Muscle layer of duodenum (tissue), 2 donors: ENCODE data around the gene SULT1A2.
"Not testable (repeated sequence)": the region's sequence is repeated elsewhere in the genome, so short reads cannot be mapped to it uniquely, and the experiment has no call there.

Experiments used
- H3K27ac ChIP-seq: one replicate; pipeline ENCODE4 v1.7.0; 2013; ENCODE audit warnings: mild to moderate bottlenecking, low read length
- H3K27me3 ChIP-seq: one replicate; pipeline ENCODE4 v1.7.0; 2013; ENCODE audit warnings: low read depth, mild to moderate bottlenecking, control low read depth, low read length
- H3K36me3 ChIP-seq, 2 donors: one replicate each; pipeline ENCODE4 v1.7.0; 2013; ENCODE audit warnings: low read length in 2 of 2, control low read depth in 1 of 2, mild to moderate bottlenecking in 1 of 2; ENCODE audit not compliant: insufficient read depth in 2 of 2, control insufficient read depth in 1 of 2
- H3K4me1 ChIP-seq, 2 donors: one replicate each; pipeline ENCODE4 v1.7.0; 2013; ENCODE audit warnings: low read length in 2 of 2, mild to moderate bottlenecking in 2 of 2, control low read depth in 1 of 2, moderate library complexity in 1 of 2; ENCODE audit not compliant: insufficient read depth in 2 of 2, control insufficient read depth in 1 of 2
- H3K4me3 ChIP-seq, 2 donors: one replicate each; pipeline ENCODE4 v1.7.0; 2013; ENCODE audit warnings: low read length in 2 of 2, low read depth in 1 of 2, mild to moderate bottlenecking in 1 of 2
- H3K9me3 ChIP-seq, 2 donors: one replicate each; pipeline ENCODE4 v1.7.0; 2013; ENCODE audit warnings: low read length in 2 of 2, control low read depth in 1 of 2, mild to moderate bottlenecking in 1 of 2; ENCODE audit not compliant: control insufficient read depth in 1 of 2
- donor health status: healthy.

The SULT1A2 gene

DNA sequence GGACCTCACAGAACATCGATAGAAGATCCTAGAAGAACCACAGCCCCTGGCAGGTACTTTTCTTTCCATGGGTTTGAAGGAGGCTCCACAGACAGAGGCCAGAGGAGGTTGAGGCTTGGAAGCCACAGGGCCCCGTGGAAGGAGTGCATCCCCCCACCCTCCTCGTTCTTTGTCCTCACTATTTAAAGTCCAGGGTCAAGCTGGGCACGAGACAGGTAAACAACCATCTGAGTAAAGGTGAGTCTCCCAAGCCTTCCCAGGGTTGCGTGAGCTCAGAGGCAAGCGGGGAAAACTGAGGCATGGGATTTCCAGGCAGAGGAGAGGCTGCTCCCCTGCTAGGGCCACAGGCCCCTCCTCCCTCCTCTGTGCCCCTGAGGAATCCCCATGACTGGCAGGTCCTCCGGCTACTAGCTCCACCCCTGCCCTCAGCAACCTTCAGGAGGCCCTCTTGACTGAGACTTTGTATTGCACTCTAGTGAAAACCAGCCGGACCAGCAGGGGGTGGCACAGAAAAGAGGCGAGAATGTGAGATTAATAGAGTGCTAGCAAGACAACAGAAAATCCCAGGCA, 927 bp upstream of the SULT1A2 start:
- no peak overlapping the region for H3K27ac ChIP-seq
- H3K4me1 ChIP-seq, result peaks cover 0 to 13% of the 10 kb centered on the region in 2 donors

DNA sequence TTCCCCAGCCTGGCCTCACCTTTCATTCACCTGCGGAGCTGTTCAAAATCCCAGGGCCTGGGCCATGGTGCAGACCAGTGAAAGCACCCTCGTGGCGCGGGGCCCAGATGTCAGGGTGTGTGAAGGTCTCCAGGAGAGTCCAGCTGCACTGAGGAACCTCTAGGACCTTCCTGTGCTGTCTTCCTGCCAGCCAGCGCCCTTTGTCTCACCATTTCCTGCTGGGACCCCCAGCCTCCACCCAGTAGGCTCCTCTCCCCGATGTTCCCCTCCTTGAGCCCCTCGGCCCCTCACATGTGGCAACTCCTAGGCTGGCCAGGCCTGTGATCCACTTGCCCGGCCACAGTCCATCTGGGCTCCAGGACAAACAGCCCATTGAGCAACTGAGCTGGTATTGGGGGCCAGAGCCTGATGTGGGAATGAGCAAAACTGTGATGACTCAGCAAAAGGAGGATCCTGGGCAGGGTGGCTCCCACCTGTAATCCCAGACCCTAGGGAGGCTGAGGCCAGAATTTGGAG, 677 bp downstream of the SULT1A2 start:
- Histone ChIP-seq H3K9me3 (no peaks in the 10 kb centered on the region), H3K36me3 (peaks cover 0 to 9% of the 10 kb centered on the region in 2 donors), H3K27me3 (no peaks in the 10 kb centered on the region), H3K4me3 (no peak overlapping the region), H3K27ac (no peak overlapping the region), H3K4me1 (peaks cover 0 to 13% of the 10 kb centered on the region in 2 donors)

More for the DNA sequence above, 927 bp upstream of the SULT1A2 start:
- H3K4me3 ChIP-seq, result no peak overlapping the region
- H3K27me3 ChIP-seq, result no peaks in the 10 kb centered on the region
- no peaks in the 10 kb centered on the region for H3K36me3 ChIP-seq
- no peaks in the 10 kb centered on the region for H3K9me3 ChIP-seq

- H3K27ac ChIP-seq, H3K9me3 ChIP-seq: not testable (repeated sequence)
Observed at GRCh38 chr16:28595451-28595850, 1.4 kb downstream of the SULT1A2 start.

DNA sequence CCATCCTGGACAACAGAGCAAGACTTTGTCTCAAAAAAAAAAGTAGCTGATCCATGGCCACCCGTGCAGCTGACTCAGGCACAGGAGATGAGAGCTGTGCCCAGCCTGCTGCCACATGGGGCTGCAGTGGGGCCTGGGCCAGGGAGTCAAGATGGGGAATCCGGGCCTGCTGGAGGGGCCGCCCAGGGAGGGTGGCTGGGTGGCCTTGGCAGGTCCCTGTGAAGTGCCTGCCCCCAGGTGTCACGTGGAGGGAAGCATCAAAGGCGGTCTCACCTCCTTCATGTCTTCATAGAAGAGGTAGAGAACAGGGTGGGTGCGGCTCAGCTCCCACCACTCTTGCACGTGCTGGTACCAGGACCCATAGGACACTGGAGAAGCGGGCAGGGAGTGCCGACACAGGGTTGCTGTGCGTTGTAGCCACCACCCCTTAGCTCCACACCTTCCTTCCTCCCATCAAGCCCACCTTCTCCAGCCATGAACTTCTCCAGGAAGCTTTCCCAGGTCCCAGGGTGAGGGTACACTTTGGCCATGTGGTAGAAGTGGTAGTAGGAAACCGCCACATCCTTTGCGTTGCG, 3.8 kb downstream of the SULT1A2 start:
- no peaks in the 10 kb centered on the region for H3K27me3 ChIP-seq
- H3K27ac ChIP-seq, result no peak overlapping the region
- H3K4me1 ChIP-seq, result peaks cover 0 to 13% of the 10 kb centered on the region in 2 donors
- peaks cover 9 to 37% of the 10 kb centered on the region in 2 donors for H3K36me3 ChIP-seq
- no peaks in the 10 kb centered on the region for H3K9me3 ChIP-seq
- H3K4me3 ChIP-seq, result no peak overlapping the region

More at GRCh38 chr16:28595451-28595850, 1.4 kb downstream of the SULT1A2 start:
- Histone ChIP-seq H3K4me1 (peaks cover 0 to 13% of the 10 kb centered on the region in 2 donors), H3K36me3 (peaks cover 0 to 16% of the 10 kb centered on the region in 2 donors)
- H3K4me3 ChIP-seq, H3K27me3 ChIP-seq: not testable (repeated sequence)

- Histone ChIP-seq H3K4me1 (peaks cover 0 to 12% of the 10 kb centered on the region in 2 donors), H3K9me3 (no peaks in the 10 kb centered on the region), H3K27ac (no peak overlapping the region), H3K36me3 (peaks cover 9 to 40% of the 10 kb centered on the region in 2 donors), H3K4me3 (no peak overlapping the region), H3K27me3 (no peaks in the 10 kb centered on the region)
Observed at GRCh38 chr16:28592511-28592910, 4.3 kb downstream of the SULT1A2 start.

DNA sequence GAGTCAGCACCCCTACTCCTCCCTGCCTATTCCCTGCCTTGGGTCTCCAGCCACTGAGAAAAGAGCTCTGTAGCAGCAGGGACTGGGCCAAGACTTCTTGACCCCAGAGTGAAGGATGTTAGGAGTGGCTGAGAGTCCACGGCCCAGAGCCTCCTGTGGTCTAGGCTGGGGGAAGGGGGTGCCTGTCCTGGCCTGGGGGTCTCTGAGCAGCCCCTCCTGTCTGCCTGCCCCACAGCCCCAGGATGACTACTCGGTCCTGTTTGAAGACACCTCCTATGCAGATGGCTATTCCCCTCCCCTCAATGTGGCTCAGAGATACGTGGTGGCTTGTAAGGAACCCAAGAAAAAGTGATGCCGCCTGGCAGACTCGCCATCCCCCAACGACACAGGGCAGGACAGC, 5.5 kb downstream of the SULT1A2 start:
- no peaks in the 10 kb centered on the region for H3K9me3 ChIP-seq
- H3K4me3 ChIP-seq, result no peak overlapping the region
- H3K36me3 ChIP-seq, result peaks cover 9 to 50% of the 10 kb centered on the region in 2 donors
- H3K27me3 ChIP-seq, result no peaks in the 10 kb centered on the region
- peaks cover 0 to under 1% of the 10 kb centered on the region in 2 donors for H3K4me1 ChIP-seq
- H3K27ac ChIP-seq, result no peak overlapping the region

DNA sequence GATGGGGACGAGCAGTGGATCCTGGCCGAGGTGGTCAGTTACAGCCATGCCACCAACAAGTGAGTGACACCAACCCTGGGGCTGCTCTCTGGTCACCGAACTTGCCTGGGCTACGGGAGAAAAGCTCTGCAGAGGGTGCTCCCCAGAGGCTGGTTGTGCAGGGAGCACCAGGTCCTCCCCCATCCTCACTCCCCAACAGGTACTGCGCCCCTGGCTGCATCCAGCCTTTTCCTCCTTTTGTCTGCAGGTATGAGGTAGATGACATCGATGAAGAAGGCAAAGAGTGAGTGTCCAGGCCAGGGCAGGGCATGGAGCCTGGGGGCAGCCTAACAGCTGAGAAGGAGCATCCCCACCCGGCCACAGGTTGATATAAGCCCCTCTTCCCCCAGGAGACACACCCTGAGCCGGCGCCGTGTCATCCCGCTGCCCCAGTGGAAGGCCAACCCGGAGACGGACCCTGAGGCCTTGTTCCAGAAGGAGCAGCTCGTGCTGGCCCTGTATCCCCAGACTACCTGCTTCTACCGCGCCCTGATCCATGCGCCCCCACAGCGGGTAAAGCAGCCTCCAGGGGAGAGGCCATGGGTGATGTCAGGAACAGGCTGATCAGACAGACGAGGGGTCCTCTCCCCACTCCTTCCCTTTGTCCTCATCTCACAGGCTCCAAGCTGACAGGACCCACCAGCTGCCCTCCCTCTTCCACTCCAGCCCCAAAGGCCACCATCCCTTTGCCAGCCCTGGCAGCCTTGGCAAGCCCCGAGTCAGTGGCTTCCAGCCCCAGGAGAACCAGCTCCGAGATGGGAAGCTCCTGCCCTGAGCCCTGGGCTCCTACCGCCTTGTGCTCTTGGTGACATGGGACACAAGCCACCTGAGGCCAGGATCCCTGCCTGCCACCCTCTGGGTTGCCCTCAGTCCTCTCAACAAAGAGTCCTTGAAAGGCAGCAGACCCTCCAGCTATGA, 6.2 kb downstream of the SULT1A2 start:
- Histone ChIP-seq H3K36me3 (peaks cover 13 to 55% of the 10 kb centered on the region in 2 donors), H3K27me3 (no peaks in the 10 kb centered on the region), H3K27ac (no peak overlapping the region), H3K4me3 (no peak overlapping the region), H3K9me3 (no peaks in the 10 kb centered on the region), H3K4me1 (no peaks in the 10 kb centered on the region)

DNA sequence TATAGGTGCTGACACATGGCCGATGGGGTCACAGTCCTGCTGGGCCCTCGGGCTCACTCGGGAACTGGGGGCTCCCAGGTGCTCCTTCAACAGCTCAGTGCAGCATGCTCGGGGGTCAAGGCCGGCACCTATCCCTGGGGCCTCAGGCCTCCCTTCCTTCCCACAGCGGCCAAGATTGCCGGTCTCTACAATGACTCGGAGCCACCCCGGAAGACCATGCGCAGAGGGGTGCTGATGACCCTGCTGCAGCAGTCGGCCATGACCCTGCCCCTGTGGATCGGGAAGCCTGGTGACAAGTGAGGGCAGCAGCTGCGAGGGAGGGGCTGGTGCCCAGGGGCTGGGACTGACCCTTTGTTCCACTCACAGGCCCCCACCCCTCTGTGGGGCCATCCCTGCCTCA, 6.9 kb downstream of the SULT1A2 start:
- Histone ChIP-seq H3K4me3 (no peak overlapping the region), H3K27ac (no peak overlapping the region), H3K4me1 (no peaks in the 10 kb centered on the region), H3K9me3 (no peaks in the 10 kb centered on the region), H3K36me3 (peaks cover 19 to 63% of the 10 kb centered on the region in 2 donors), H3K27me3 (no peaks in the 10 kb centered on the region)

DNA sequence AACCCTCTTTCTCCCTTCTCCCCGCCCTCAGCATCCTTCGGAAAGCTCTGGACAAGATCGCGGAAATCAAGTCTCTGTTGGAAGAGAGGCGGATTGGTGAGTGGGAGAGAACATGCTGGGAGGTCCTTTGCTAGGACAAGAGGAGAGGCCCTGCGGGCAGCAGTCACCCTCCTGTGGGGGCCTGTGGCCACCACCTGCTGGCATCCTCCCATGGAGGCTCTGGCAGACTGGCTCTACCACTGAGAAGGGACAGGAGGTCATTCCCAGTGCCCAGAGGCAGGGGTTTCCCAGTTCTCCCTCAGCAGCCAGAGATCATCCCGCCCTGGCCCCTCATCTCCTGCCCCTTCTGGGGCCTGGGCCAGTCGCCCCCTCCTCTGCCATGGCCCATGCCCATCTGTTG, 7.8 kb downstream of the SULT1A2 start:
- Histone ChIP-seq H3K9me3 (no peaks in the 10 kb centered on the region), H3K4me3 (no peak overlapping the region), H3K27ac (no peak overlapping the region), H3K4me1 (no peaks in the 10 kb centered on the region), H3K27me3 (no peaks in the 10 kb centered on the region), H3K36me3 (peaks cover 19 to 66% of the 10 kb centered on the region in 2 donors)

DNA sequence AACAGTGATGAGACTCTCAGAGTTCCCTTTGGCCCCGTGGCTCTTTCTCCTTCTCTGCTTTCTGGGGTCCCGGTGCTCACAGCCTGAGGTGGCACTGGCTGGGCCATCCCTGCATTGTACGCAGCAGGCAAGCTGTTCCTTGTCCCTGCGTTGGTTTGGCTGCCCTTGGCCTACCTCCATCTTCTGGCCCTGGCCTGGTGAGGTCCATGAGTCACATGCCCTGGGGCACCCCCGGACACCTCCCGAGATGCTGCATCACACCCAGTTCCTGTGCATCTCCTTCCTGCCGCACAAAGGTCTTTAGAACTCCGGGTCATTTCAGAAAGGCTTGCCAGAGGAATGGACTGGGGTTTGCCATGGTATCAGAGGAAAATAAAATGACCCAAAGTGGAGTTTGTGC, 9.5 kb downstream of the SULT1A2 start:
- no peaks in the 10 kb centered on the region for H3K9me3 ChIP-seq
- no peaks in the 10 kb centered on the region for H3K4me1 ChIP-seq
- no peak overlapping the region for H3K4me3 ChIP-seq
- peaks cover 27 to 78% of the 10 kb centered on the region in 2 donors for H3K36me3 ChIP-seq
- no peak overlapping the region for H3K27ac ChIP-seq
- no peaks in the 10 kb centered on the region for H3K27me3 ChIP-seq

- Histone ChIP-seq H3K27me3 (no peaks in the 10 kb centered on the region), H3K27ac (no peak overlapping the region), H3K36me3 (peaks cover 32 to 81% of the 10 kb centered on the region in 2 donors), H3K9me3 (no peaks in the 10 kb centered on the region), H3K4me1 (no peaks in the 10 kb centered on the region), H3K4me3 (no peak overlapping the region)
Observed at GRCh38 chr16:28586466-28586865, 10.4 kb downstream of the SULT1A2 start.
